IMR-90 (cell line): ENCODE data around the gene CSPG5. TPM values are rescaled to one million over a fixed set of nuclear protein-coding genes. Genes with fewer than 3 reads are reported as not detected.
A peak's percentile ranks its signal among the peaks of the same experiment; 100 is the strongest.

Source experiments
- ATAC-seq: fragments of 200-7000 bp; cut with Tn5 transposase; 2 replicates; pipeline ENCODE4 v1.9.1; 2020; ENCODE audit warnings: low read depth, mild to moderate bottlenecking, moderate library complexity
- BruUV-seq: library from RNA; stranded (reverse); fragments of 400-500 nt; replicated peaks from 2 replicates; lab custom pipeline; 2021; lab: Mats Ljungman, UMichigan
- CTCF ChIA-PET: fragments of 300-600 bp; formaldehyde crosslinking; extraction: SDS; loops from one replicate; lab custom pipeline; 2021; ENCODE audit warnings: antibody characterized with exemption; lab: Yijun Ruan, JAX
- POLR2A ChIA-PET: fragments of 300-600 bp; sonication (Branson Sonifier 250); formaldehyde crosslinking; loops from one replicate; lab custom pipeline; 2022; ENCODE audit warnings: antibody characterized with exemption; ENCODE audit not compliant: unreplicated experiment; lab: Charles Lee
- DNase-seq: peaks from one replicate; pipeline ENCODE4 v3.0.0; 2013
- H2AFZ ChIP-seq: replicated peaks from 2 replicates; pipeline ENCODE3; 2013; ENCODE audit warnings: low read length, mild to moderate bottlenecking; ENCODE audit not compliant: poor library complexity
- H2AK5ac ChIP-seq: 2 replicates; pipeline ENCODE4 v1.6.1; 2013; ENCODE audit warnings: low read depth, low read length, inconsistent platforms
- H2AK9ac ChIP-seq: replicated peaks from 2 replicates; pipeline ENCODE3; 2013; ENCODE audit warnings: mild to moderate bottlenecking, low read depth, low read length, moderate library complexity; ENCODE audit not compliant: poor library complexity
- H2BK120ac ChIP-seq: 2 replicates; pipeline ENCODE4 v1.6.1; 2013; ENCODE audit warnings: low read depth, low read length, inconsistent platforms
- H2BK15ac ChIP-seq: 3 replicates; pipeline ENCODE4 v1.6.1; 2013; ENCODE audit warnings: low read depth, low read length, inconsistent platforms
- H2BK20ac ChIP-seq: 2 replicates; pipeline ENCODE4 v1.6.1; 2013; ENCODE audit warnings: low read depth, mild to moderate bottlenecking, inconsistent platforms, low read length, moderate library complexity
- H2BK5ac ChIP-seq: 2 replicates; pipeline ENCODE4 v1.6.1; 2013; ENCODE audit warnings: mild to moderate bottlenecking, low read depth, low read length, inconsistent platforms; ENCODE audit not compliant: poor library complexity, severe bottlenecking
- H3K14ac ChIP-seq: replicated peaks from 2 replicates; pipeline ENCODE4 v1.6.1; 2013; ENCODE audit warnings: low read depth, low read length, inconsistent platforms
- H3K18ac ChIP-seq: 2 replicates; pipeline ENCODE4 v1.6.1; 2013; ENCODE audit warnings: low read depth, low read length, control low read depth
- H3K23ac ChIP-seq: 2 replicates; pipeline ENCODE4 v1.6.1; 2013; ENCODE audit warnings: low read depth, low read length, inconsistent platforms
- H3K27ac ChIP-seq: 2 replicates; pipeline ENCODE4 v1.5.1; 2013; ENCODE audit warnings: mild to moderate bottlenecking, control low read depth, low read length; ENCODE audit not compliant: insufficient read depth
- H3K27me3 ChIP-seq: 2 replicates; pipeline ENCODE4 v1.6.1; 2013; ENCODE audit warnings: low read length; ENCODE audit not compliant: control insufficient read depth, insufficient read depth
- H3K36me3 ChIP-seq: 2 replicates; pipeline ENCODE4 v1.6.1; 2013; ENCODE audit warnings: low read length, mixed read lengths; ENCODE audit not compliant: control insufficient read depth, insufficient read depth
- H3K4ac ChIP-seq: 2 replicates; pipeline ENCODE4 v1.6.1; 2013; ENCODE audit warnings: low read depth, low read length, inconsistent platforms
- H3K4me1 ChIP-seq: 2 replicates; pipeline ENCODE4 v1.6.1; 2013; ENCODE audit warnings: low read length, mixed read lengths; ENCODE audit not compliant: control insufficient read depth, insufficient read depth
- H3K4me2 ChIP-seq: 2 replicates; pipeline ENCODE4 v1.6.1; 2013; ENCODE audit warnings: low read depth, mild to moderate bottlenecking, control low read depth, low read length, moderate library complexity
- H3K4me3 ChIP-seq: 2 replicates; pipeline ENCODE4 v1.5.1; 2013; ENCODE audit warnings: low read depth, mild to moderate bottlenecking, control low read depth, low read length, moderate library complexity; ENCODE audit not compliant: insufficient read depth
- H3K56ac ChIP-seq: 2 replicates; pipeline ENCODE4 v1.6.1; 2013; ENCODE audit warnings: low read length, inconsistent platforms; ENCODE audit not compliant: insufficient read depth; ENCODE audit errors: extremely low read depth
- H3K79me1 ChIP-seq, 2 experiments: 2 replicates each; pipeline ENCODE4 v1.6.1; 2013; ENCODE audit warnings: low read length in 2 of 2, inconsistent platforms in 1 of 2, low read depth in 1 of 2
- H3K9ac ChIP-seq: 2 replicates; pipeline ENCODE4 v1.6.1; 2013; ENCODE audit warnings: low read depth, low read length, control low read depth
- H3K9me1 ChIP-seq: 2 replicates; pipeline ENCODE4 v1.6.1; 2013; ENCODE audit warnings: low read length, inconsistent platforms; ENCODE audit not compliant: insufficient read depth
- H3K9me3 ChIP-seq: 2 replicates; pipeline ENCODE4 v1.6.1; 2013; ENCODE audit warnings: low read length; ENCODE audit not compliant: control insufficient read depth, insufficient read depth
- H4K20me1 ChIP-seq: 2 replicates; pipeline ENCODE4 v1.6.1; 2013; ENCODE audit warnings: low read length, inconsistent platforms; ENCODE audit not compliant: insufficient read depth
- H4K5ac ChIP-seq: 2 replicates; pipeline ENCODE4 v1.6.1; 2013; ENCODE audit warnings: mild to moderate bottlenecking, low read depth, low read length, control low read depth
- H4K8ac ChIP-seq, 2 experiments: 2 replicates each; pipeline ENCODE4 v1.6.1; 2013; ENCODE audit warnings: low read depth in 2 of 2, low read length in 2 of 2, control low read depth in 1 of 2, inconsistent platforms in 1 of 2
- H4K91ac ChIP-seq: 2 replicates; pipeline ENCODE4 v1.6.1; 2013; ENCODE audit warnings: low read depth, low read length, inconsistent platforms; ENCODE audit not compliant: insufficient read depth
- BHLHE40 ChIP-seq: fragments of 150-350 bp; IDR thresholded peaks from 2 replicates; pipeline ENCODE4 v1.6.1; 2016; ENCODE audit warnings: mild to moderate bottlenecking, low read depth, low read length
- CEBPB ChIP-seq: IDR thresholded peaks from 2 replicates; pipeline ENCODE4 v1.6.1; 2012; ENCODE audit warnings: low read depth, low read length, improper control_type of control experiment
- CHD1 ChIP-seq: IDR thresholded peaks from 2 replicates; pipeline ENCODE4 v1.6.1; 2012; ENCODE audit warnings: low read depth, low read length, improper control_type of control experiment
- MAFK ChIP-seq: IDR thresholded peaks from 2 replicates; pipeline ENCODE4 v1.6.1; 2012; ENCODE audit warnings: low read depth, low read length, improper control_type of control experiment
- MAZ ChIP-seq: IDR thresholded peaks from 2 replicates; pipeline ENCODE4 v1.6.1; 2012; ENCODE audit warnings: low read depth, mild to moderate bottlenecking, low read length, improper control_type of control experiment, moderate library complexity, borderline replicate concordance
- MXI1 ChIP-seq: IDR thresholded peaks from 2 replicates; pipeline ENCODE4 v1.6.1; 2012; ENCODE audit warnings: low read depth, mild to moderate bottlenecking, low read length, moderate library complexity, borderline replicate concordance
- NFE2L2 ChIP-seq: fragments of 150-350 bp; IDR thresholded peaks from 2 replicates; pipeline ENCODE4 v1.6.1; 2016; ENCODE audit warnings: low read depth, mild to moderate bottlenecking, low read length
- POLR2A ChIP-seq: IDR thresholded peaks from 2 replicates; pipeline ENCODE4 v1.6.1; 2012; ENCODE audit warnings: mild to moderate bottlenecking, low read depth, low read length
- RCOR1 ChIP-seq: IDR thresholded peaks from 2 replicates; pipeline ENCODE4 v1.6.1; 2012; ENCODE audit warnings: mild to moderate bottlenecking, low read length, improper control_type of control experiment; ENCODE audit not compliant: insufficient replicate concordance
- RFX5 ChIP-seq: IDR thresholded peaks from 2 replicates; pipeline ENCODE4 v1.8.0; 2012; ENCODE audit warnings: low read depth, mild to moderate bottlenecking, low read length, moderate library complexity
- SMC3 ChIP-seq: fragments of 150-350 bp; IDR thresholded peaks from 2 replicates; pipeline ENCODE4 v1.6.1; 2016; ENCODE audit warnings: low read depth, mild to moderate bottlenecking, antibody characterized with exemption, low read length, moderate library complexity
- WGBS, 2 experiments: methylation state at CpG; one replicate each; pipeline versions ENCODE4 v1.1.5 to v1.1.7; 2013; ENCODE audit warnings: missing lambda C conversion rate in 2 of 2; ENCODE audit not compliant: insufficient read length in 1 of 2; ENCODE audit errors: extremely low coverage in 2 of 2; 5-methylcytosine and 5-hydroxymethylcytosine counted together
- dilution Hi-C: fragments of 300-500 bp; cut with HindIII; formaldehyde crosslinking; loops from one replicate; pipeline ENCODE4 v1.14.3; 2018; ENCODE audit warnings: low sequenced_read_pairs; ENCODE audit not compliant: unreplicated experiment
- in situ Hi-C: fragments of 300-500 bp; cut with MboI; formaldehyde crosslinking; loops from 3 replicates; pipeline ENCODE4 v1.14.3; 2019; ENCODE audit warnings: low sequenced_read_pairs, inconsistent platforms, mixed read lengths
- intact Hi-C: fragments of 100-400 bp; cut with micrococcal nuclease; formaldehyde crosslinking; loops from 2 replicates; pipeline ENCODE4 v1.10.0; 2022
- polyA plus RNA-seq, 3 experiments: library from polyadenylated mRNA; depleted of rRNA; stranded (reverse); fragments of >200 nt; gene quantifications; 2 replicates each; pipeline ENCODE4 v1.2.3, GENCODE V29; 2012; ENCODE audit warnings: low replicate concordance in 1 of 3
- total RNA-seq: library from RNA; depleted of rRNA; stranded (reverse); fragments of >200 nt; gene quantifications from 2 replicates; pipeline ENCODE4 v1.2.3, GENCODE V29; 2012
- TF ChIP-seq, protein P1 (sequence below): conservative IDR thresholded peaks from 2 replicates; pipeline ENCODE4 v1.5.1; 2012; ENCODE audit warnings: mild to moderate bottlenecking, low read depth, low read length, improper control_type of control experiment

Gene CSPG5
- total and polyA plus RNA-seq, 2 of the 4 experiments (the other 2 are of a cell fraction): under 0.01 to 0.10 TPM

DNA sequence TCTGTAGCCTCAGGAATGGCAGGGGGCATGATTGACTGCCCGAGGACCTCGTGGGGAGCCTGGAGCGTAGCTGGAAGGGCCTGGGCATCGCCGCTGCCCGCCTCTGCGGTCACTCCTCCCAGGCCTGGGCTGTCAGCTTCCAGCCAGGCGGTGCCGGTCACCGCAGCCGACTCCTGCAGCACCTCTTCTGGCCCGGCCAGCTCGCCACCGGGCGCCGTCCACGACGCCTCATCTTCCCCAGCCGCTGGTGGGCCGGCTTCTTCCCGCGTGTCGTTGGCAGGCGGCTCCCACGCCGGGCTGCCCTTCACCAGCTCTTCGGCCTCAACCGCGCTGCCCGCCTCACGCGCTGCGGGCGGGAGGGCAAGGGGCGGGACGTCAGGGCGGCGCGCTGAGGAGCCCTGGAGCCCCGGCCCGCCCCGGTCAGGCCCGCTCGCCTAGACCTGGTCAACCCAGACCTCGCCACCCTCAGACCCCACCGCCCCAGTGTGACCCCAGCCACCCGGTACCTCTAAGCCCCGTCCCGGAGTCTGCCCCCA, 1.0 kb downstream of the CSPG5 start:
- no peaks in the 10 kb centered on the region for H3K36me3 ChIP-seq
- H2BK20ac ChIP-seq: no peak overlapping the region
- H3K23ac ChIP-seq: no peak overlapping the region
- peaks cover 6% of the 10 kb centered on the region for H4K20me1 ChIP-seq
- dilution Hi-C loops (no loop called here), intact Hi-C loops (no loop called here), in situ Hi-C loops (no loop called here)
- no peak overlapping the region for H3K14ac ChIP-seq
- peak overlapping the region; percentile 86 for H2AFZ ChIP-seq
- H3K27ac ChIP-seq: no peak overlapping the region
- no peak overlapping the region for H2AK5ac ChIP-seq
- no peak overlapping the region for H4K91ac ChIP-seq
- ChIA-PET POLR2A (interaction anchor here (0.6 kb wide), 1 partner anchor 1699 kb away, joined by 4 read pairs; no protein-coding TSS in a partner anchor), CTCF (no interaction called here)
- H3K18ac ChIP-seq: no peak overlapping the region
- no peaks in the 10 kb centered on the region; the same call in 1 of the 2 replicates for H3K9me1 ChIP-seq
- DNase-seq (no peak), ATAC-seq (peak; percentile 55)
- no peak overlapping the region for H2AK9ac ChIP-seq
- no peak overlapping the region for H2BK15ac ChIP-seq
- H2BK5ac ChIP-seq: no peak overlapping the region
- H3K4me2 ChIP-seq: peak overlapping the region; percentile 76; the same call in 1 of the 2 replicates
- H2BK120ac ChIP-seq: no peak overlapping the region
- WGBS, 2 experiments: 13% methylated on average over 23 of the region's 49 CpGs; no CpG with 5 or more reads in 1 of the 2 experiments
- H3K4me3 ChIP-seq: peak overlapping the region; percentile 48
- H3K9me3 ChIP-seq: no peaks in the 10 kb centered on the region
- H3K9ac ChIP-seq: no peak overlapping the region
- H3K4me1 ChIP-seq: no peaks in the 10 kb centered on the region
- peaks cover 46% of the 10 kb centered on the region for H3K27me3 ChIP-seq
- H3K4ac ChIP-seq: no peak overlapping the region
- no peak overlapping the region for H4K8ac ChIP-seq
- TF ChIP-seq RFX5 (no peak), CHD1 (no peak), MAFK (no peak), POLR2A (no peak), RCOR1 (no peak), MXI1 (no peak), SMC3 (no peak), MAZ (no peak), NFE2L2 (no peak), BHLHE40 (no peak), CEBPB (no peak)
- TF ChIP-seq, protein P1, sequence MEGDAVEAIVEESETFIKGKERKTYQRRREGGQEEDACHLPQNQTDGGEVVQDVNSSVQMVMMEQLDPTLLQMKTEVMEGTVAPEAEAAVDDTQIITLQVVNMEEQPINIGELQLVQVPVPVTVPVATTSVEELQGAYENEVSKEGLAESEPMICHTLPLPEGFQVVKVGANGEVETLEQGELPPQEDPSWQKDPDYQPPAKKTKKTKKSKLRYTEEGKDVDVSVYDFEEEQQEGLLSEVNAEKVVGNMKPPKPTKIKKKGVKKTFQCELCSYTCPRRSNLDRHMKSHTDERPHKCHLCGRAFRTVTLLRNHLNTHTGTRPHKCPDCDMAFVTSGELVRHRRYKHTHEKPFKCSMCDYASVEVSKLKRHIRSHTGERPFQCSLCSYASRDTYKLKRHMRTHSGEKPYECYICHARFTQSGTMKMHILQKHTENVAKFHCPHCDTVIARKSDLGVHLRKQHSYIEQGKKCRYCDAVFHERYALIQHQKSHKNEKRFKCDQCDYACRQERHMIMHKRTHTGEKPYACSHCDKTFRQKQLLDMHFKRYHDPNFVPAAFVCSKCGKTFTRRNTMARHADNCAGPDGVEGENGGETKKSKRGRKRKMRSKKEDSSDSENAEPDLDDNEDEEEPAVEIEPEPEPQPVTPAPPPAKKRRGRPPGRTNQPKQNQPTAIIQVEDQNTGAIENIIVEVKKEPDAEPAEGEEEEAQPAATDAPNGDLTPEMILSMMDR: no peak
- H3K56ac ChIP-seq: no peak overlapping the region
- H3K79me1 ChIP-seq: no peaks in the 10 kb centered on the region
- no peak overlapping the region for H4K5ac ChIP-seq
- BruUV-seq: no TSS peak
